ENCODE results near the gene GPRC5A.

GPRC5A gene

GRCh38 chr12:12945591-12945990 lies 54.2 kb downstream of the GPRC5A start:
- DNase-seq: no peak

- no peak for DNase-seq
Measured at GRCh38 chr12:12946686-12947355, 55.5 kb downstream of the GPRC5A start.

DNA sequence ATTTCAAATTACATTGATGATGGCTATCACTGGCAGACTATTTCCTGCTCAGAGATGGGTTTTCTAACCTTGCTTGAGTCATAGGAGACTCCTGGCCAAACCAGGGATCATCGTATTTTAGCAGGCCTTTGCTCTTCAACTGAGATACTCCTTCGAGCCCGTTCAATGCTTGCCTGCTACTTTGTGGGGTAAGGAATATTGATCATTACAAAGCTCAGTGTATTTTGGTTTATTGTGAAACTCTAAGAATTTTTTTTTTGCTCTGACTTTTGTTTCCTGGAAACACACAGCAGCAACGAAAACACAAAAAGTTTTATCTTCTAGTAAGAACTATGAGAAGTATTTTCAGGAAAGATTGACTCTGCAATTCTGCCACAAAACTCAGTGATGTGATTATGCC lies 56.5 kb downstream of the GPRC5A start:
- DNase-seq: no peak

DNA sequence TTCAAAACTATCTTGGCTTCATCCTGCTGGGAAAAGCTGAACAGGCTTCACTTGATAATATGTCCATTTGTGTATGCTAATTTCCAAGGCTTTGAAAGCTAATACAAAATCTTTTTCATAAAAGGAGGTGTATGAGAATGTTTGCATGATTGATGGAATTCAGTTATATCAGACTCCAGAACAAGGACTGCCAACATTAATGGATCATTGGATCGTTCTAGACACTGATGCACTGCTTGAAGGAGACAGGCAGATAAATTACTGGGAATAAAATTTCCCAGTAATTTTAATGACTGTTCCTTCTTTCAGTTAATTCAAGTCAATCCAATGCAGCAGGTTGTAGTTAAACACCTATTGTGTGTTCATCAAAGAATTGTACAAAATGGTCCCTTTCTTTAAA lies 60.1 kb downstream of the GPRC5A start:
- DNase-seq: no peak

DNA sequence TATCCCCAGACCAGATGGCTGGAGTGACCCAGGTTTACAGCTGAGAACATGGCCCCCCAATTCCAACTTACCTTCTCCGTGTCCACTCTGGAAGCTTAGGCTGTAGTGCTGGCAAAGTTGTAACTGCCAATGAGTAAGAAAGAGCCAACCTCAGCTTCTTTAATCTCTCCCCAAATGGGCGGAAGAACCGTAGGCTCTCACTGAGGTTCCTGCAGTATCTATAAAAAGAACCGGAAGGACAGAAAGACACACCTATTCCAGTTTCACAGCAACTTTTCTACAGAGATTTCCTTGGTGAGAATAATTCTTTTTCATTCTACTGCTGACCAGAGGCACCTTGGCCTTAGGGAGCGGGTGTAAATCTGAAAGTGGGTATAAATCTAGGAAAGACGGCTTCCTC lies 60.7 kb downstream of the GPRC5A start, which contains the start of gene GPRC5D:
Gene GPRC5D (minus strand): TSS at position 135 of the 400 bp plus-strand sequence. CDS start 1,786 bp downstream, outside the sequence.
- no peak for DNase-seq

- DNase-seq: no peak
Measured at GRCh38 chr12:12954356-12954755, 63.0 kb downstream of the GPRC5A start.

DNA sequence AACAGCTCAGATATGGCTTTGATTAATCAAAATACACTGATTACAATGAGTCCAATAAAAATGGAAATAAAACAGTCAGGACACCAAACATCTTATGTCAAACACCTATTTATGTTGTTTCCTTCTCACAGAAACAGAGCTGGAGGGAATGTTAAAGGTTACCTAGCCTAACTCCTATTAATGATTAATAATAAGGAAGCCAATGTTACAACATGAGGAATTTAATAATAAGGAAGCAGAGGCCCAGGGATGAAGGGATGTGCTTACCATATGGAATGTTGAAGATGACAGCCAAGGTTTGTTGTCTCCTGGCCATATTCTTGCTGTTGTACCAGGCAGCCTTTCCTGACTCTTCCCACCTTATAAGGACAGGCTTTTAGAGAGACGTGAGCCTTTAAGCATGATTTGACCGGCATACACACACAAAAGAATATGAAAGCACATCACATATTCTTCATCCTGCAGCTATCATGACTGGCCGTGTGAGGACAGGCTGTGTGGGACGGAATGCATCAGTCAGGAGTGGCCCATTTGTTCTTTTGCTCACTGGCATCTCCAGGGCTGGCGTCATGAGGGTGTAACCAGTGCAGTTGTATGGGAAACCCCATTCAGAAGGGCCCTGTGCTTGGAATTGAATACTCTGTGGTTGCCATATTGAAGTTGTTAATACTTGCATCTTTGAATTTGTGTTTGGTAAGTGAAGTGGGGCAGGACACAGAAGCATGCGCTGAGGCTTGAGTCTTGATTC lies 63.7 kb downstream of the GPRC5A start:
- DNase-seq: no peak

- no peak for DNase-seq
Measured at GRCh38 chr12:12958886-12959285, 67.5 kb downstream of the GPRC5A start.

DNA sequence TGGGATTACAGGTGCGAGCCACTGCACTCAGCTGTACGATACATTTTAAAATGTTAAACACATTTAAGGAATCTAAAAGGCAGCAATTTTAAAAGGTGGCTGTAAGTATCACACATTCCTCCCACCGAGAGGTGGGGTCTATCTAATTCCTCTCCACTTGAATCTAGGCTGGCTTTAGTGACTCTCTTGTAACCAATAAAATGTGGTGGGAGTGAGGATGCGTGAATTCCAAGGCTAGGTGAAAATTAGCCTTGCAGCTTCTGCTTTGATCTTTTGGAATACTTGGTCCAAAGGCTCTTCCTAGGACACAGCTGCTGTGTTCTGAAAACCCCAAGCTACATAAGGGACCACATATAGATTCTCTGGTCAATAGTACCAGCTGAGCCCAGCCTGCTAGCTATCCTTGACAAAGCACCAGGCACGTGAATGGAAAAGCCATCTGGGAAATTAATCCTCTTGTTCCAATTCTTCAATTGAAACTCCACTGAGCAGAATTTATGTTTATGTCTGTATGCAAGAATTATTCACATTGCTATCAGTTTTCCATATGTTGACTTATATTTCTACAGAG lies 69.4 kb downstream of the GPRC5A start:
- no peak for DNase-seq

GRCh38 chr12:12964255-12964654 lies 72.9 kb downstream of the GPRC5A start:
- no peak for DNase-seq

DNA sequence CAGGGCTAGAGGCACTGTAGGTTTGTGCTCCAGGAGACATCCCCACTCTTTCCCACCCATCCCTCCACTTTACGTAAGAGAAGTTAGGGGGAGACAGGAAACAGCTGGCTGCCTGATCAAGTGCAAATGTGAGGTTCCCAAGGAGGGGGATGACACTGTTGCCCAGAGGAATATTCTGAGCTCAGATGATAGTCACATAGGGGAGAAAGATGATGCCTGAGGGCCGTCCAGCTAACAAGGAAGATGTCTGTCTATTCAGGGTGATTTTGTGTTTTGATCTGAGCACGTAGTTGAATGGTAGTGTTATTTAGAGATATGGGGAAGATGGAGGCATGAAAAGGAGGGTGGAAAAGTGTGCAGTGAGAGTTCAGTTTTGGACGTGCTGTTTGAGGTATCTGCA lies 74.5 kb downstream of the GPRC5A start:
- DNase-seq: no peak

Data from activated CD4-positive, alpha-beta T cell treated with anti-CD3 and anti-CD28 coated beads for 1 hour (primary cell).